Stimulated activated effector memory CD8-positive, alpha-beta T cell treated with anti-CD3 and anti-CD28 coated beads, Interleukin-12 subunit alpha, Interleukin-12 subunit beta, amount 100 ng/mL, for 72 hours (primary cell): Measurements from ENCODE around the gene TACR2.

Experiments
- ATAC-seq: fragments of 150-1000 bp; cut with Tn5 transposase; 2 replicates; pipeline ENCODE4 v1.10.0; 2021
- DNase-seq, 2 donors: peaks; one replicate each; pipeline ENCODE4 v3.0.0; 2021 to 2022; ENCODE audit warnings: low spot score in 2 of 2
- H3K27ac Mint-ChIP-seq: one replicate; pipeline ENCODE4 v1.8.0; 2022; ENCODE audit warnings: mild to moderate bottlenecking, mixed read lengths
- H3K36me3 Mint-ChIP-seq: one replicate; pipeline ENCODE4 v1.8.0; 2022; ENCODE audit warnings: mild to moderate bottlenecking, mixed read lengths
- H3K4me1 Mint-ChIP-seq: one replicate; pipeline ENCODE4 v1.8.0; 2022; ENCODE audit warnings: mixed read lengths
- H3K4me3 Mint-ChIP-seq: one replicate; pipeline ENCODE4 v1.8.0; 2022; ENCODE audit warnings: mild to moderate bottlenecking, mixed read lengths
- H3K9me3 Mint-ChIP-seq: one replicate; pipeline ENCODE4 v1.8.0; 2022; ENCODE audit warnings: mixed read lengths

The TACR2 gene

DNA sequence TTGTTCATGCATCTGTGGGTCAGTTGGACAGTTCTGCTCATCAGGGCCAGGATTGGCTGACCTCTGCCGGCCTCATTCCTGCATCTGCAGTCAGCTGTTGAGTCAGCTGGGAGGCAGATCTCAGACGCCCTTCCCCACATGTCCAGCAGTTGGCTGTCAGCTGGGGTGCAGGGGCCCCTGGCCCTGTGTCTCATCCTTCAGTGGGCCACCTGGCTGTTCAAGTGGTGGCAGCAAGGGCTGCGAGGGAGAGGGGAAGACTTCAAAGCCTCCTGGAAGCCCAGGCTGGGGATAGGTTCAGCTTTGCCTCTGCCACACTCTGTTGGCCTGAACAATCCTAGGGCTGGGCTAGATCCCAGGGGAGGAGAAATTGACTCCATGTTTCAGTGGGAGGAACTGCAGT, 33.2 kb downstream of the TACR2 start:
- no peak for ATAC-seq
- H3K9me3 Mint-ChIP-seq, result no peaks in the 10 kb centered on the region
- H3K36me3 Mint-ChIP-seq, result peaks cover 100% of the 10 kb centered on the region
- DNase-seq, result no peak
- H3K4me3 Mint-ChIP-seq, result no peak overlapping the region
- H3K4me1 Mint-ChIP-seq, result no peaks in the 10 kb centered on the region
- H3K27ac Mint-ChIP-seq, result peak overlapping the region; percentile 65

DNA sequence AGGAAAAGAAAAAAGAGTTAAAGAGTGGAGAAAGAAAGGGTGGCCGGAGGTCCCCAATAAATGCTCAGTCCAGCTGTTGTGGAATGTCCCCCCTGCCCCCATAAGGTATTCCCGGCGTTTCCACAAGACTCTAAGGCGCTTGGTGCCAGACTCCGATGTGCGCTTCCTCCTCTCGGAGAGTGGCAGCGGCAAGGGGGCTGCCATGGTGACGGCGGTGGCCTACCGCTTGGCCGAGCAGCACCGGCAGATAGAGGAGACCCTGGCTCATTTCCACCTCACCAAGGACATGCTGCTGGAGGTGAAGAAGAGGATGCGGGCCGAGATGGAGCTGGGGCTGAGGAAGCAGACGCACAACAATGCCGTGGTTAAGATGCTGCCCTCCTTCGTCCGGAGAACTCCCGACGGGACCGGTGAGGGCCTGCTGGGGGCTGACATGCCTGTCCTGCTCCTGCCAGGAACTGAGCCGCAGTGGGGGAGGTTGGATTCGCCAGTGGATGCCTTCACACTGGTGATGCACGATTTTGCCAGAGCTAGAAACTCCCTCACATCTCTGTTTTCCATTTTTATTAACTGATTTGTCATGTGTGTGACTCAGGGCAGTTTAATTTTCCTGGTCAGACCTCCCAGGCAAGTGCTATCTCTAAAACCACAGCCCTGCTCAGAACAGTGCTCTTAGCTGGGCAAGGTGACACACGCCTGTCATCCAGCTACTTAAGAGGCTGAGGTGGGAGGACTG, 34.2 kb downstream of the TACR2 start:
- Mint-ChIP-seq H3K27ac (peak overlapping the region; percentile 65), H3K4me3 (no peak overlapping the region), H3K36me3 (peaks cover 100% of the 10 kb centered on the region)

DNA sequence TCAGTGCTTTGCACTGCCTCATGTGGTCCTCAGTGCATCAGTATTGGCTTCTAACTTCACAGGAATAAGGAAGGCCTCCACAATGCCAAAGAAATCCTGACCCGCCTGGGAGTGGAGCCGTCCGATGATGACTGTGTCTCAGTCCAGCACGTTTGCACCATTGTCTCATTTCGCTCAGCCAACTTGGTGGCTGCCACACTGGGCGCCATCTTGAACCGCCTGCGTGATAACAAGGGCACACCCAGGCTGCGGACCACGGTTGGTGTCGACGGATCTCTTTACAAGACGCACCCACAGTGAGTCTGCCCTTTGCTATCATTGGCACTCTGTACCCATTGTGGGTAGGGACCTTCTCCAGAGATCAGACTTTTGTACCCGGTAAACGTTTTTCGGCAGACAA, 36.9 kb downstream of the TACR2 start:
- Mint-ChIP-seq H3K27ac (no peak overlapping the region), H3K9me3 (no peaks in the 10 kb centered on the region), H3K4me1 (peaks cover 3% of the 10 kb centered on the region), H3K4me3 (no peak overlapping the region), H3K36me3 (peaks cover 100% of the 10 kb centered on the region)
- no peak for DNase-seq
- ATAC-seq, result no peak

More for the DNA sequence above, 34.2 kb downstream of the TACR2 start:
- Mint-ChIP-seq H3K4me1 (no peaks in the 10 kb centered on the region), H3K9me3 (no peaks in the 10 kb centered on the region)
- no peak for ATAC-seq
- DNase-seq, result no peak

DNA sequence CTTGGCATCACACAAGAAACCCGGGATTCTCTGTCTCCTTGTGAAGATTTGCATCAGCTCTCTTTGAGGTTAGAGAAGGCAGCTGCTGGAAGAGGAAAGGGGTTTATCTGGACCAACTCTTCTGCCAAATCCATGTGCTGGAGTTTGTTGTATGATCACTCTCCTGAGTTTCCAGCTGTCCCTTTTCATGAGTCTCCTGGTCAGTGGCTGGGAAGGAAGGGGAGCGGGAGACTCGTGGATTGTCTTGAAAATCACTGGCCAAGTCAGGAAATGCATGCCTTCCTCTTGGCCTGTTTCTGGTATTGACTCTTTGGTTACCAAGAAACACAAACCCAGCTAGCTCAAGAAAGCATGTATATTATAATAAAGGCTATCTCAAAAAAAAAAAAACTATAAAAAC, 38.8 kb downstream of the TACR2 start:
- ATAC-seq (no peak), DNase-seq (no peak)
- Mint-ChIP-seq H3K27ac (peak overlapping the region; percentile 81), H3K36me3 (peaks cover 100% of the 10 kb centered on the region), H3K4me3 (no peak overlapping the region), H3K9me3 (no peaks in the 10 kb centered on the region), H3K4me1 (peaks cover 11% of the 10 kb centered on the region)

DNA sequence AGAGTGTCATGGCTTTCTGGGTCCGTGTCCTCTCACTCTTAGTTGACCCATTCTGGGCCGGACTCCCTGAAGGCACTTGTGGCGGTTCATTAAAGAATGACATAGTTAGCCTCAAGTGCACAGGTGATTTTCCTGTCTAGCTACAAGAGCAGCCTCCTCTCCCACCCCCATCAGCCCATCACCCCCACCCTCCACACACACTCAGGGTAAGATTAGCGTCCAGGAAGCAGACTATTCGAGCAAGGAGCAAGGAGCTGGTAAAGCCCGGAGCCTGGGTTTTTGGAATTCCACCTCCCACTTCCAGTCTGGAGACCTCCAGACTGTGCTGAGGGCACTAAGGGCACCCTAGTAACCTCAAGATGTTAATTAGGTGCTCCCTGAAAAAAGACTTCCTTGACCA, 39.5 kb downstream of the TACR2 start:
- ATAC-seq, result no peak
- H3K4me1 Mint-ChIP-seq, result peaks cover 11% of the 10 kb centered on the region
- peaks cover 100% of the 10 kb centered on the region for H3K36me3 Mint-ChIP-seq
- peak overlapping the region; percentile 81 for H3K27ac Mint-ChIP-seq
- no peak overlapping the region for H3K4me3 Mint-ChIP-seq
- no peaks in the 10 kb centered on the region for H3K9me3 Mint-ChIP-seq
- no peak for DNase-seq

DNA sequence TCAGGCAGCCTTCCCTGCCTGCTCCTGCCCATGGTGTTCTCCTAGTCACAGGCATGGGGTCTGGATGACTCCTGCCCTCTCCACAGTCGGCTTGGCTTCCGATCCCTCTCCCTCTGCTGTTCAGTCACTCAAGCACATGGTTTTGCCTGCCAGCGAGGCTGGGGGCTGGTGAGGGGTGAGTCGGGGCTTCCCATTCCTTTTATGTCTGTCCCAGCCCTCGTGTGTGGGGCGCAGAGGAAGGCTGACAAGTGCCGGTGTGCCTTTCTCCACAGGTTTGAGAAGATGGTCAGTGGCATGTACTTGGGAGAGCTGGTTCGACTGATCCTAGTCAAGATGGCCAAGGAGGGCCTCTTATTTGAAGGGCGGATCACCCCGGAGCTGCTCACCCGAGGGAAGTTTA, 40.1 kb downstream of the TACR2 start:
- Mint-ChIP-seq H3K36me3 (peaks cover 100% of the 10 kb centered on the region), H3K9me3 (no peaks in the 10 kb centered on the region), H3K4me1 (peaks cover 11% of the 10 kb centered on the region), H3K27ac (no peak overlapping the region), H3K4me3 (no peak overlapping the region)
- no peak for DNase-seq
- no peak for ATAC-seq

DNA sequence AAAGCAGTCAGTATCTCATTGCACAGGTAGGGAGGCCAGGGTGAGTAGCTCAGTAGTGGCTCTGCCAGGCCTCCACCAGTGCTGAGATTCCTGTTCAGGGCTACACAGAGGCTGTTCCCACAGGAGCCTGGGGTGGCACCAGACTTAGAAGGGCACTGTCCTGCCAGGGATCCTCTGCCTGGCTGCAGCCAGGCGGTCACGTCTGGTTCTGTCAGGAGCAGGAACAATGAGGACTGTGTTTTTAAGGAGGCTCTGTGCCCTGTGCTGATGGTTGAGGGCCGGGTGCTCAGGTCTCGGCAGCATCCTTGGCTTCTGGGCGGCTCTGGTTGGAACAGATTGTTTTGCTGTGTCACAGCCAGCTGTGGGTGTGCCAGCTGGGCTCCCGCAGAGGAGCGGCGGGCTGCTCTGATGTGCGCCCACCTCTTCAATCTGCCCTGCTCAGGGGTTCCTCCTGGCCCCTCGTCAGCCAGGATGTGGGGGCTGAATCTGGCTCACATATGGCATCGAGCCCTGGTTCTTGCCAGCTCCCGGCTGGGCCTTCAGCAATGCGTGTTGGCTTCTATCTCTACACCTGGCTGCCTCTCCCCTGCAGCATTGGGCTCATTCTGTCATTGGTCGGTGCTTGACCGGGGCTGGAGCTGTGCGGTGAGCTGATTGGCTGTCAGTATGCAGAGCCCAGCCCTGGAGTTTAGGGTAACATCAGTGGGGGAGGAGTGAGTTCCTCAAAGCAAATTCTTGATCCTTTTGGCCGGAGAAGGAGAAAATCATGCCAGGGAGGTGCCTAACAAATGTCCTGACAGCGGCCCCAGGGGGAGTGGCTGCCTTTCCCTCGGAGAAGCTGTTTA, 41.2 kb downstream of the TACR2 start:
- ATAC-seq (no peak), DNase-seq (no peak)
- peaks cover 100% of the 10 kb centered on the region for H3K36me3 Mint-ChIP-seq
- no peaks in the 10 kb centered on the region for H3K9me3 Mint-ChIP-seq
- H3K27ac Mint-ChIP-seq, result peak overlapping the region; percentile 50
- H3K4me1 Mint-ChIP-seq, result peaks cover 17% of the 10 kb centered on the region
- H3K4me3 Mint-ChIP-seq, result no peak overlapping the region

DNA sequence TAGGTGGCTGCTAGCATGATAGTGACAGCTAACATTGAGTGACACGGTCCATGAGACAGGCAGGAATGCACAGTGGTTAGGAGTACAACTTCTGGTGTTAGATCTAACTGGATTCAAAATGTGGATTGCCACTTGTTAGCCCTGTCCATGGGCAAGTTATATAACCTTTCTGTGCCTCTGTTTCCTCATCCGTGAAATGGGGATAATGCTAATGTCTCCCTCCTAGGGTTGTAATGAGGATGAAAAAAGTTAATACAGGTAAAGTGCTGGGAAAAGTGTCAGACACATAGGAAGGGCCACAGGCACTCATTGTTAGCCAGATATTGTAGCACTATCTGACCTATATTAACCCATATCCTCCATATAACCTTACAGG, 41.8 kb downstream of the TACR2 start:
- ATAC-seq (no peak), DNase-seq (no peak)
- no peak overlapping the region for H3K4me3 Mint-ChIP-seq
- no peaks in the 10 kb centered on the region for H3K9me3 Mint-ChIP-seq
- H3K36me3 Mint-ChIP-seq, result peaks cover 100% of the 10 kb centered on the region
- H3K4me1 Mint-ChIP-seq, result peaks cover 23% of the 10 kb centered on the region
- peak overlapping the region; percentile 59 for H3K27ac Mint-ChIP-seq

DNA sequence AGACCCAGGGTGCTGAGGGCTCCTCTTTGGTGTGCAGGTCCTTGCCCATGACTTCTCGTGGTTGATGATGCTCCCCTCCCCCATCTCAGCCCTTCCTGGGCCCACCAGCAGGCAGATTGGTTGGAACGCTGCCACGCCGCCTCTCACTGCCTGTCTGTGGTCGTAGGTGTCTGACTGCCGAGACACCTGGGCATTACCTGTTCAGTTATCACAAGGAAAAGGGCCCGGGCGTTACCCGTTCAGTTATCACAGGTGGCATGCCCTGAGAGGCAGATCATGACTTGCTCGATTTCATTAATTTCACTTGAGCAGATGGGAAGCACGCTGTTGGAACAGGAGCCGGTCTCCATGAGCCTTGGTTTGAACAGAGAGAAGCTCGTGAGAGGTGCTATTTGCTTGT, 42.5 kb downstream of the TACR2 start:
- H3K9me3 Mint-ChIP-seq, result no peaks in the 10 kb centered on the region

DNA sequence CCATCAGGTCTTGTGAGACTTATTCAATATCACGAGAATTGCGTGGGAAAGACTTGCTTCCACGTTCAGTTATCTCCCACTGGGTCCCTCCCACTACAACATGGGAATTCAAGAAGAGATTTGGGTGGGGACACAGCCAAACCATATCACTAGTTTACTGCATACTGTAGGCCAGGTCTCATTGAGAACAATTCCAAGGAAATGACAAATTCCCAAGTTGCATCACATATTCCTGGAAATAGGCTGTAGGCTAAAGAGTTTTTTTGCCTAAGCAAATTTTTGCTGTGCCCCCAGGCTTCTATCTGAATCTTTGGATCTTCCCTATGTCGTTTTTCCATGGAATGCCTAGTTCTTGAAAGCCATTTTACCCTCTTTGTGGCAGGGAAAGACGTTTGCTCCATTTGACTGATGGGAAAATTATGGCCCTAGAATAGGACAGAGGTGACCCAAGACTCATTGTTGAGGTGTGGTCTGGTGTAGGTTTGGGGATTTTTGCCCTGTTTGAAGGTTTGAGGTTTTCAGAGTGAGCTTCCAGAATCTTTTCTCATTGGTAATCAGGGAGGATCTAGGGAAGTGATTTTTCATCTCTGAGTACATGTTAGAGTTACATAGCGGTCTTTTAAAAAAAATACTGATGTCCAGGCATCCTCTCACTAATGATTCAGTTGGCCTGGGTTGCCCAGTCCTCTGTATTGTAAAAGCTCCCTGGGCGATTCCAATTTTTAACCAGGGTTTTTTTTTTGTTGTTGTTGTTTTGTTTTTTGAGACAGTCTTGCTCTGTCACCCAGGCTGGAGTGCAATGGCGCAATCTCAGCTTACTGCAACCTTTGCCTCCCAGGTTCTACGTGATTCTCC, 44.4 kb downstream of the TACR2 start:
- Mint-ChIP-seq H3K4me3 (no peak overlapping the region), H3K9me3 (no peaks in the 10 kb centered on the region), H3K4me1 (peaks cover 29% of the 10 kb centered on the region), H3K27ac (no peak overlapping the region), H3K36me3 (peaks cover 100% of the 10 kb centered on the region)
- ATAC-seq, result no peak
- no peak for DNase-seq

More for the DNA sequence above, 42.5 kb downstream of the TACR2 start:
- peaks cover 100% of the 10 kb centered on the region for H3K36me3 Mint-ChIP-seq
- H3K27ac Mint-ChIP-seq, result peak overlapping the region; percentile 59
- no peak for DNase-seq
- ATAC-seq, result no peak
- H3K4me1 Mint-ChIP-seq, result peaks cover 26% of the 10 kb centered on the region
- H3K4me3 Mint-ChIP-seq, result no peak overlapping the region

DNA sequence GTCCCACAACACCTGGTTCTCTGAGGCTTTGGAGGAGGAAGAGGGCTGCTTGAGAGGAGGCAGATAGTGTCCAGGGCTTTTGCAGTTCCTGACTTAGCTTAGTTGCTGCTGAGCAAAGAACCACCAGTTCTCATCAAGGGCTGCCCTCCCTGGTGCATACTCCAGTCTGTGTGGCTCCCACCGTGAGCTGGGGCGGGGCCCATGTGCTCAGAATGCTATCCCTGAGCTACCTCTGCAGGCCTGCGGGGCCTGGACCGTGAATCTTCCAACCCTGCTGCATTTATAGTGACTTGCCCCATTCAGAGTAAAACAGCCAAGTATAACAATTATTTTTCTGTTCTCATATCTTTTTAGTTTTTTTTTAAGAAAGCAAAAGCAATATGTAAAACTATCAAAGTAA, 49.2 kb downstream of the TACR2 start:
- ATAC-seq (no peak), DNase-seq (no peak)
- Mint-ChIP-seq H3K4me1 (peaks cover 32% of the 10 kb centered on the region), H3K9me3 (no peaks in the 10 kb centered on the region), H3K27ac (peak overlapping the region; percentile 48), H3K36me3 (peaks cover 100% of the 10 kb centered on the region), H3K4me3 (no peak overlapping the region)

DNA sequence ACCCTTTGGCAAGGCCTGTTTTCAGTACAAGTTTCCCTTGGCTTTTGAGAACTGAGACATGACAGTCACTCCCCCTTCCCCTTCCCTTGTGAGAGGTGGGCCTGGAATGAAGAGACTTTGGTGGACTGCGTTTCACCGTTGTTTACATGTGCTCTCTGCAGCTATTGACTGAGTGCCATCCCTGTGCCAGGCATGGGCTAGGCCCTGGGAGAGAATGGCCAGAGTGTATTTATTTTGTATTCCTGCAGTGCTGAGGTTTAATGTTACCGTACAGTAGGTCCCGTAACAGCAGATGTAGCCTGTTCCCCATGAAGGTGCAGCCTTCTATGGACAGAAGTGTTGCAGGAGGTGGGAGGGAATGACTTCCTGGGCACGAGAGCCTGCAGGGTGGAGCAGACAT, 50.0 kb downstream of the TACR2 start:
- H3K4me1 Mint-ChIP-seq, result peaks cover 34% of the 10 kb centered on the region
- no peak for DNase-seq
- no peaks in the 10 kb centered on the region for H3K9me3 Mint-ChIP-seq
- no peak overlapping the region for H3K4me3 Mint-ChIP-seq
- no peak for ATAC-seq
- peak overlapping the region; percentile 48 for H3K27ac Mint-ChIP-seq
- peaks cover 100% of the 10 kb centered on the region for H3K36me3 Mint-ChIP-seq

DNA sequence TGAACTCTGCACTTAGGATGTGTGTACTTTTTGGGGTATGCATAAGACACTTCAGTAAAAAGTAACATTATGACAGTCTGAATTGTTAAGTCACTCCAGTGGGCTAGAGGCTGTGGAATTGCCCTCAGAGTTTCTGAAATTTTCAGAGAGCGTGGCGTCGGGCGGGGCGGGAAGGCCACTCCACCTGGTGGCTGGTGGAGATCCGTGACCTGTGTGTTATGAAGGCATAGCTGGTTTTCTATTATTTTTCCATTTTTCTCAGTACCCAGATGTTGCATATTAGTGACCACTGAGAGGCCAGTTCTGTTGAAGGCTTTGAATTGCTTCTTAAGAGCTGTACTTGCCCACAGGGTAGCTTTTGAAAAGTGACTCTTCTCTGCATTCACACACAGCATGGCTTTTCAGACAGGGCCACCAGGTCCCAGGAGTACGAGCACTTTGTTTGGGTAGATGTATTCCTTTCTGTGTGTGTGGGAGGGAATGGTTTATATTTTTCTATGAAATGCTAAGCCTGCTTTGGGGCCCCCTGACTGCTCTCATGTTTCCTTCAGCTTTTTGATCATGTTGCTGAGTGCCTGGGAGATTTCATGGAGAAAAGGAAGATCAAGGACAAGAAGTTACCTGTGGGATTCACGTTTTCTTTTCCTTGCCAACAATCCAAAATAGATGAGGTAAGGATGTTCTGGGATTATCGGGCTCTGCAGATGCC, 52.3 kb downstream of the TACR2 start:
- ATAC-seq (no peak), DNase-seq (no peak)
- peaks cover 41% of the 10 kb centered on the region for H3K4me1 Mint-ChIP-seq
- no peak overlapping the region for H3K4me3 Mint-ChIP-seq
- no peaks in the 10 kb centered on the region for H3K9me3 Mint-ChIP-seq
- peak overlapping the region; percentile 69 for H3K27ac Mint-ChIP-seq
- peaks cover 95% of the 10 kb centered on the region for H3K36me3 Mint-ChIP-seq

DNA sequence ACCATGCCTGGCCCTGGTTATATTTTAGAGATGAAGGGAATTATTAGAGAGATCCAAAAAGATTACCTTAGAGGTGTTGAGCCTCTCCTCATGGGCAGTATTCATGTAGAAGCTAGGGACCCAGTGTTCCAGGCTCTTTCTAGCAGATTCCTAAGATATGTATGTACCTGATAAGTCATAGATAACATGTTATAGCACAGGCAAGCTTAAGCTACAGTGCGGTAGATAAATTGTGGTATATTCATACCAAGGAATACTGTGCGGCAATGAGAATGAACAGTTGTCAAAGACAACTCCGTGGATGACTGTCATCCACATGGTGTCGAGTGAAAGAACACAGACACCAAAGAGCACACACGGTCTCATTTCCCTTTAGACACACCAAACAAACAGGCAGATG, 53.1 kb downstream of the TACR2 start:
- DNase-seq, result no peak
- Mint-ChIP-seq H3K4me3 (no peak overlapping the region), H3K36me3 (peaks cover 95% of the 10 kb centered on the region), H3K27ac (peak overlapping the region; percentile 69), H3K4me1 (peaks cover 44% of the 10 kb centered on the region), H3K9me3 (no peaks in the 10 kb centered on the region)
- no peak for ATAC-seq

DNA sequence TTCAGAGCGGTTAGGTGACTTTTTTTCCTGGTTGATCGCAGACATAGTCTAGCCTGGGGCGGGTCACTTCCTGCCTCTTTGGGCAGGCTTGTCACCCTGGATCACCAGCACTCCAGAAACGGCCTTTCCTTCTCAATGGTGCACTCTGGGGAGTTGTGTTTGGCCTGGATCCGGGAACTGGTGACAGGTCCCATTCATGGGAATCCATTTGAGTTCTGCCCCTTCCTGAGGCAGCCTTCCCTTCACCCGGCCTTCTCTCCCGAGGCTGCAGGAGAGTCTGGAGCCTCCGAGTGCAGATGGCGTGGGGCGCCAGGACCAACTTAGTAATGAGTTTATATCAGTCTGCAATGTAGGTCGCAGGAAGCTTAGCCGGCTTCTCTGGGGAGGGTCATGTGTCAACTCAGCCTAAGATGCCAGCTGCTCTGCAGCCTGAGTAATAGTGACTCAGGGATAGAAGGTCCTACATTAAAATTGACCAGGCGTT, 54.2 kb downstream of the TACR2 start:
- Mint-ChIP-seq H3K9me3 (no peaks in the 10 kb centered on the region), H3K36me3 (peaks cover 95% of the 10 kb centered on the region), H3K4me1 (peaks cover 53% of the 10 kb centered on the region), H3K4me3 (no peak overlapping the region), H3K27ac (peak overlapping the region; percentile 69)
- ATAC-seq (peak; percentile 53), DNase-seq (no peak)
